ENCODE results near the gene MTFR1L. TPM values are rescaled to one million over a fixed set of nuclear protein-coding genes. Genes with fewer than 3 reads are reported as not detected.

The MTFR1L gene
- total RNA-seq, 4 donors from 2014 or later, result 73.2 to 125 (median 93.6) TPM

DNA sequence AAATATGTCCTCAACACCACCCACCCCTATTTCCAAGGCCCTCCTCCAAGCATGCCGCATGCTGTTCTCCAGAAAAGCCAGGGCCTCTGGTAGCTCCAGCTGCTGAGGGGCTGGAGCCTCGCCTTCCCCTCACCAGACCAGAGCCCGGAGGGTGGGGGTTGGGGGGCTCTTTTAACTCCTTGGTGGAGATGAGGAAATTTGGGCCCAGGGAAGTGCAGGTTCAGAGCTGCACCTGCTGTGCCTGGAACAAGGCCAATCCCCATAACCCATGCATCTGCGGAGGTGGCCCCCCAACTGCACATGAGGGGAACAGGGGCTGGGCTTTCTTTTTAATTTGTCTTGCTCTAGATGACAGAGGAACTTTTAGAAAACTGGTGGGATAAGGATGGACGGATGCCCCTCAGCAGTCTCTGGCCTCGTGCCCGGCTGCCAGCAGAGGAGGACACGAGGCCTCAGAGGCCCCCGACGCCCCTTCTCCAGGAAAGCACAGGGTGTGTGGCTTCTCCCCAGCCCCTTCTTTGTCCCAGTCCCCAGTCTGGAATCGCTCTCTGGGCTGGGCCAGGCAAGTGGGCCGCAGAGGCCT, 20.3 kb upstream of the MTFR1L start:
- Histone ChIP-seq H3K4me3 (peak overlapping the region; percentile 38 to 57 (median 46)), H3K27ac (peak overlapping the region; percentile 79 to 86 (median 82)), H3K36me3 (no peaks in the 10 kb centered on the region), H3K4me1 (peaks cover 17 to 37% (median 20%) of the 10 kb centered on the region in 4 donors), H3K27me3 (no peaks in the 10 kb centered on the region), H3K9me3 (no peaks in the 10 kb centered on the region)
- TF ChIP-seq, protein P1, sequence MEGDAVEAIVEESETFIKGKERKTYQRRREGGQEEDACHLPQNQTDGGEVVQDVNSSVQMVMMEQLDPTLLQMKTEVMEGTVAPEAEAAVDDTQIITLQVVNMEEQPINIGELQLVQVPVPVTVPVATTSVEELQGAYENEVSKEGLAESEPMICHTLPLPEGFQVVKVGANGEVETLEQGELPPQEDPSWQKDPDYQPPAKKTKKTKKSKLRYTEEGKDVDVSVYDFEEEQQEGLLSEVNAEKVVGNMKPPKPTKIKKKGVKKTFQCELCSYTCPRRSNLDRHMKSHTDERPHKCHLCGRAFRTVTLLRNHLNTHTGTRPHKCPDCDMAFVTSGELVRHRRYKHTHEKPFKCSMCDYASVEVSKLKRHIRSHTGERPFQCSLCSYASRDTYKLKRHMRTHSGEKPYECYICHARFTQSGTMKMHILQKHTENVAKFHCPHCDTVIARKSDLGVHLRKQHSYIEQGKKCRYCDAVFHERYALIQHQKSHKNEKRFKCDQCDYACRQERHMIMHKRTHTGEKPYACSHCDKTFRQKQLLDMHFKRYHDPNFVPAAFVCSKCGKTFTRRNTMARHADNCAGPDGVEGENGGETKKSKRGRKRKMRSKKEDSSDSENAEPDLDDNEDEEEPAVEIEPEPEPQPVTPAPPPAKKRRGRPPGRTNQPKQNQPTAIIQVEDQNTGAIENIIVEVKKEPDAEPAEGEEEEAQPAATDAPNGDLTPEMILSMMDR (IDR thresholded peaks at IDR 0.05), result no peak
- TF ChIP-seq POLR2A (IDR thresholded peaks at IDR 0.05), result no peak
- no peak for TF ChIP-seq POLR2AphosphoS5 (IDR thresholded peaks at IDR 0.05)
- TF ChIP-seq EP300 (IDR thresholded peaks at IDR 0.05; ENCODE audit: low read depth), result no peak
- no peak for DNase-seq
- in situ Hi-C loops (cut with MboI; ENCODE audit: low pct_ligation_motif_present in 1 of 4, low pct_unique_long_range_greater_than_20kb in 1 of 4, low sequenced_read_pairs in 3 of 4), result loop anchor here (5.0 to 25.0 kb wide), 3 partner anchors 185 to 187 kb away; partner anchors contain the start of gene MAN1C1 (in 3 of the 4)
- 25% methylated on average over 12 of the region's 12 CpGs; no CpG with 5 or more reads in 1 of the 2 donors for WGBS, 2 donors (ENCODE audit: low coverage in 1 of 2)
- intact Hi-C loops (cut with DNase I; ENCODE audit: low total_unique reads), result loop anchor here (5.0 kb wide), 1 partner anchor 187 kb away; no protein-coding TSS in a partner anchor

DNA sequence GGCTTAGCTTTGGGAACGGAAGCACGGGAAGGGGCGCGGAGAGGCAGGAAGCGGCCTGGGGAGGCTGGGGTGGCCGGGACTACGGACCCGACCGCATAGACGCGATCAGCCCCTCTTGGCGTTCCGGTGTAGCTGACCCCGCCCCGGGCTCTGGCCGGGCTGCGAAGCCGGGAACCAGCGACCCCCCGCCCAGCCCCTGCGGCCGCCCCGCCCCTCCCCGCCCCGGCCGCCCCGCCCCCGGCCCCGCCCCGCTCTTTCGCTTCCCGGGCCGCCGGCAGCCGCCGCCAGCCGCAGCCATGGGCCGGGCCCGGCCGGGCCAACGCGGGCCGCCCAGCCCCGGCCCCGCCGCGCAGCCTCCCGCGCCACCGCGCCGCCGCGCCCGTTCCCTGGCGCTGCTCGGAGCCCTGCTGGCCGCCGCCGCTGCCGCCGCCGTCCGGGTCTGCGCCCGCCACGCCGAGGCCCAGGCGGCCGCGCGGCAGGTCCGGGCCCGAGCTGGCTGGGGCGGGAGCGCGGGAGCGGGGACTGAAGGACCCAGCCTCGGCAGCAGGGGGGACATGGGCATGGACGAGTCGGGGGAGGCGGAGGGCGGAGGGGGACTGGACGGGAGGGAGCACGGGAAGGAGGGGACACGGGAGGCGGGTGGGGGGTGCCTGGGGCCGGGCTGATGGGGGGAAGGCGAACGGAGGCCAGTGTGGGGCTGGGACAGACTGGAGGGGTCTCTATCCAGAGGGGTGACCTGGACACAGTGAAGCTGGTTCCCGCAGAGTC, 19.6 kb upstream of the MTFR1L start, which contains the start of gene SELENON:
Gene SELENON (plus strand): TSS at position 259 of the 768 bp plus-strand sequence. CDS start 38 bp downstream, at position 297.
- H3K27ac ChIP-seq, result peak within 1 kb of the TSS; percentile 79 to 86 (median 82)
- peak within 1 kb of the TSS; percentile 50 to 70 (median 57) for H3K4me3 ChIP-seq
- no peaks in the 10 kb centered on the region for H3K36me3 ChIP-seq
- in situ Hi-C loops (cut with MboI; ENCODE audit: low pct_ligation_motif_present in 1 of 4, low pct_unique_long_range_greater_than_20kb in 1 of 4, low sequenced_read_pairs in 3 of 4), result loop anchor here (5.0 to 25.0 kb wide), 3 partner anchors 185 to 188 kb away; partner anchors contain the start of gene MAN1C1 (in 3 of the 4)
- peak; percentile 59 for DNase-seq
- TF ChIP-seq EP300 (IDR thresholded peaks at IDR 0.05; ENCODE audit: low read depth) (no peak), POLR2A (IDR thresholded peaks at IDR 0.05) (no peak), POLR2AphosphoS5 (IDR thresholded peaks at IDR 0.05) (peak in 1 of 3 donors; percentile 13)
- TF ChIP-seq, protein P1 (IDR thresholded peaks at IDR 0.05), result no peak
- no peaks in the 10 kb centered on the region for H3K9me3 ChIP-seq
- intact Hi-C loops (cut with DNase I; ENCODE audit: low total_unique reads), result loop anchor here (5.0 kb wide), 2 partner anchors 188 to 197 kb away; partner anchors contain the start of gene PAFAH2
- H3K4me1 ChIP-seq, result peaks cover 17 to 37% (median 20%) of the 10 kb centered on the region in 4 donors
- WGBS, 2 donors (ENCODE audit: low coverage in 1 of 2), result 0 to 1% methylated on average over 2 to 28 of the region's 91 CpGs
- H3K27me3 ChIP-seq, result no peaks in the 10 kb centered on the region

DNA sequence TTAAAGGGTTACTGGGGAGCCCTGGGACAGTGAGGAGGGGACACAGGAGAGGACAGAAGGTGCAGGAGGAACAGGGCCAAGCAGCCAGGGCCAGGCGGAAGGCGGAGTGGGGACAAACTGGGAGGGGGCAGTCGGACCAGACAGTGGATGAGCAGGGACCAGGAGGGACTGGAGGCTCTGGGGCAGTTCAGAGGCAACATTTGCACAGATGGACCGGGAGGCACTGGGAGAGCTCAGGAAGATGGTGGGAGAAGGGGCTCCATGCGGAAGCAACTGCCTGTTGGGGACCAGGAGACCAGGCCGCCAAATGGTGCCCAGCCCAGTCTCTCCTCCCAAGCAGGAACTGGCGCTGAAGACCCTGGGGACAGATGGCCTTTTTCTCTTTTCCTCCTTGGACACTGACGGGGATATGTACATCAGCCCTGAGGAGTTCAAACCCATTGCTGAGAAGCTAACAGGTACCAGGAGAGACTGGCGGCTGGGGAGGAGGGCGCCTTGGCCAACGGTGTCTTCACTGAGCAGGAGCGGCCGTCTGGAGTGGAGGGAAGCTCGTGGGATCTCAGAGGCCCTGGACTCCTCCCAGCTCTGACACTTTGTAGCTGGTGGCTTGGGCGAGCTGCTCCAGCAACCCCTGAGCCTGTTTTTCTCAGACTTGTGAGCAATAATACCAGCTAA, 18.9 kb upstream of the MTFR1L start:
- intact Hi-C loops (cut with DNase I; ENCODE audit: low total_unique reads), result loop anchor here (5.0 kb wide), 1 partner anchor 196 kb away; the partner anchor contains the start of gene PAFAH2
- Histone ChIP-seq H3K4me3 (peak overlapping the region; percentile 50 to 70 (median 57)), H3K4me1 (peaks cover 17 to 39% (median 20%) of the 10 kb centered on the region in 4 donors), H3K9me3 (no peaks in the 10 kb centered on the region), H3K36me3 (no peaks in the 10 kb centered on the region), H3K27ac (peak overlapping the region; percentile 65 to 77 (median 68)), H3K27me3 (no peaks in the 10 kb centered on the region)
- TF ChIP-seq POLR2AphosphoS5 (IDR thresholded peaks at IDR 0.05), result no peak
- TF ChIP-seq POLR2A (IDR thresholded peaks at IDR 0.05), result no peak
- TF ChIP-seq, protein P1 (IDR thresholded peaks at IDR 0.05), result no peak
- no peak for TF ChIP-seq EP300 (IDR thresholded peaks at IDR 0.05; ENCODE audit: low read depth)
- no peak for DNase-seq
- WGBS, 2 donors (ENCODE audit: low coverage in 1 of 2), result 28 to 65% methylated on average over 3 to 15 of the region's 15 CpGs
- in situ Hi-C loops (cut with MboI; ENCODE audit: low pct_ligation_motif_present in 1 of 4, low pct_unique_long_range_greater_than_20kb in 1 of 4, low sequenced_read_pairs in 3 of 4), result no loop called here

Measured in transverse colon (tissue), 4 donors.